OCI-LY1 (cell line): Measurements from ENCODE around the gene FAM131C.

Experiments used
- H2AFZ ChIP-seq: fragments of 200-600 bp; sonication (generic), shearing (Covaris generic); 2 replicates; pipeline ENCODE4 v1.6.0; 2014; ENCODE audit warnings: antibody characterized with exemption, mild to moderate bottlenecking, low read length
- H3F3A ChIP-seq: fragments of 200-600 bp; sonication (generic), shearing (Covaris generic); 2 replicates; pipeline ENCODE4 v1.6.0; 2014; ENCODE audit warnings: mild to moderate bottlenecking, antibody characterized with exemption, low read length, moderate library complexity; ENCODE audit not compliant: insufficient read depth
- H3K27ac ChIP-seq: fragments of 200-600 bp; sonication (generic); 2 replicates; pipeline ENCODE4 v1.5.1; 2014; ENCODE audit warnings: low read length, mixed run types, mild to moderate bottlenecking, low read depth; ENCODE audit not compliant: poor library complexity, severe bottlenecking
- H3K27me3 ChIP-seq: fragments of 200-600 bp; sonication (generic); 2 replicates; pipeline ENCODE4 v1.6.0; 2014; ENCODE audit warnings: antibody characterized with exemption, mild to moderate bottlenecking, low read length, moderate library complexity; ENCODE audit not compliant: insufficient read depth
- H3K36me3 ChIP-seq: fragments of 200-600 bp; sonication (generic); 2 replicates; pipeline ENCODE4 v1.6.1; 2014; ENCODE audit warnings: mild to moderate bottlenecking, antibody characterized with exemption, low read length, moderate library complexity, mixed read lengths; ENCODE audit not compliant: insufficient read depth
- H3K4me1 ChIP-seq: fragments of 200-600 bp; sonication (generic); 2 replicates; pipeline ENCODE4 v1.5.1; 2014; ENCODE audit warnings: mild to moderate bottlenecking, low read length, moderate library complexity; ENCODE audit not compliant: insufficient read depth, severe bottlenecking
- H3K4me2 ChIP-seq: fragments of 200-600 bp; sonication (generic), shearing (Covaris generic); 2 replicates; pipeline ENCODE4 v1.6.1; 2014; ENCODE audit warnings: low read length
- H3K4me3 ChIP-seq: fragments of 200-600 bp; sonication (generic); 2 replicates; pipeline ENCODE4 v1.5.1; 2014; ENCODE audit warnings: low read length, low read depth, mild to moderate bottlenecking, mixed read lengths; ENCODE audit not compliant: poor library complexity, severe bottlenecking
- H3K79me2 ChIP-seq: fragments of 200-600 bp; shearing (Covaris generic); 2 replicates; pipeline ENCODE4 v1.6.1; 2016; ENCODE audit warnings: mixed run types, low read length, mixed read lengths; ENCODE audit not compliant: insufficient read depth
- H3K9ac ChIP-seq: fragments of 200-600 bp; sonication (generic), shearing (Covaris generic); 2 replicates; pipeline ENCODE4 v1.6.1; 2014; ENCODE audit warnings: mild to moderate bottlenecking, low read length, mixed read lengths
- H3K9me2 ChIP-seq: fragments of 200-600 bp; sonication (generic), shearing (Covaris generic); 2 replicates; pipeline ENCODE4 v1.6.1; 2014; ENCODE audit warnings: low read depth, mild to moderate bottlenecking, low read length, mixed read lengths
- H3K9me3 ChIP-seq: fragments of 200-600 bp; shearing (Covaris generic); 2 replicates; pipeline ENCODE4 v1.6.1; 2014; ENCODE audit warnings: low read length, mixed read lengths
- H4K20me1 ChIP-seq: fragments of 200-600 bp; sonication (generic), shearing (Covaris generic); 2 replicates; pipeline ENCODE4 v1.6.0; 2016; ENCODE audit warnings: mild to moderate bottlenecking, low read length; ENCODE audit not compliant: insufficient read depth
- EZH2 ChIP-seq: fragments of 200-600 bp; sonication (generic), shearing (Covaris generic); IDR thresholded peaks from 2 replicates; pipeline ENCODE4 v1.8.0; 2017; ENCODE audit warnings: borderline replicate concordance, mixed run types, mild to moderate bottlenecking, antibody characterized with exemption, low read length, moderate library complexity, mixed read lengths
- TF ChIP-seq, protein P1 (sequence below): fragments of 200-600 bp; sonication (generic), shearing (Covaris generic); IDR thresholded peaks from 2 replicates; pipeline ENCODE4 v1.5.1; 2017; ENCODE audit warnings: mild to moderate bottlenecking, antibody characterized with exemption, low read length, moderate library complexity, mixed read lengths

The FAM131C gene

DNA sequence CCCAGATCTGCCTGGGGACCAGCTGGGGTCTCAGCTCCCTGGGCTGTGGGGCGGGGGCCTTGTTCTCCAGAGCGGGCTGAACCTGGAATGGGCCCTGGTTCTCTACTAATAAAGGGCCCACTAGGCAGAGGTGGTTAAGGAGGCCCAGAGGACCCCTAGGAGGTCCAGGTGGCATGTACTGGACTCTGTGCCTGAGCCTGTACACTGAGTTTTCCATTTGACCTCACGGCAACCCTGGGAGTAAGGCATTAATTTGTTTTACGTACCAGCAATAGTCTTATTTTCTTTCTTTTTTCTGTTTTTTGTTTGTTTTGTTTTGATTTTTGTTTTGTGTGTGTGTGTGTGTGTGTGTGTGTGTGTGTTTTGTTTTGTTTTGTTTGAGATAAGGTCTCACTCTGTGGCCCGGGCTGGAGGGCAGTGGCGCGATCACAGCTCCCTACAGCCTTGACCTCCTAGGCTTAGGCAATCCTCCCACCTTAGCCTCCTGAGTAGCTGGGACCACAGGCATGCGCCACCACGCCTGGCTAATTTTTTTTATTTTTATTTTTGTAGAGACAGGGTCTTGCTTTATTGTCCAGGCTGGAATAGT is 19.6 kb upstream of the FAM131C start:
- no peak overlapping the region for H3K4me2 ChIP-seq
- no peak overlapping the region for H3K27ac ChIP-seq

GRCh38 chr1:16092097-16092922 is 18.9 kb upstream of the FAM131C start:
- H3K36me3 ChIP-seq: no peaks in the 10 kb centered on the region
- no peak overlapping the region for H2AFZ ChIP-seq
- H4K20me1 ChIP-seq: no peaks in the 10 kb centered on the region
- no peak overlapping the region for H3K27ac ChIP-seq
- no peak overlapping the region for H3K4me3 ChIP-seq
- H3K9me2 ChIP-seq: no peaks in the 10 kb centered on the region
- no peaks in the 10 kb centered on the region for H3F3A ChIP-seq
- H3K79me2 ChIP-seq: no peaks in the 10 kb centered on the region
- TF ChIP-seq, protein P1, sequence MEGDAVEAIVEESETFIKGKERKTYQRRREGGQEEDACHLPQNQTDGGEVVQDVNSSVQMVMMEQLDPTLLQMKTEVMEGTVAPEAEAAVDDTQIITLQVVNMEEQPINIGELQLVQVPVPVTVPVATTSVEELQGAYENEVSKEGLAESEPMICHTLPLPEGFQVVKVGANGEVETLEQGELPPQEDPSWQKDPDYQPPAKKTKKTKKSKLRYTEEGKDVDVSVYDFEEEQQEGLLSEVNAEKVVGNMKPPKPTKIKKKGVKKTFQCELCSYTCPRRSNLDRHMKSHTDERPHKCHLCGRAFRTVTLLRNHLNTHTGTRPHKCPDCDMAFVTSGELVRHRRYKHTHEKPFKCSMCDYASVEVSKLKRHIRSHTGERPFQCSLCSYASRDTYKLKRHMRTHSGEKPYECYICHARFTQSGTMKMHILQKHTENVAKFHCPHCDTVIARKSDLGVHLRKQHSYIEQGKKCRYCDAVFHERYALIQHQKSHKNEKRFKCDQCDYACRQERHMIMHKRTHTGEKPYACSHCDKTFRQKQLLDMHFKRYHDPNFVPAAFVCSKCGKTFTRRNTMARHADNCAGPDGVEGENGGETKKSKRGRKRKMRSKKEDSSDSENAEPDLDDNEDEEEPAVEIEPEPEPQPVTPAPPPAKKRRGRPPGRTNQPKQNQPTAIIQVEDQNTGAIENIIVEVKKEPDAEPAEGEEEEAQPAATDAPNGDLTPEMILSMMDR: no peak
- no peak for TF ChIP-seq EZH2
- H3K9ac ChIP-seq: no peak overlapping the region
- H3K4me2 ChIP-seq: no peak overlapping the region
- H3K9me3 ChIP-seq: no peaks in the 10 kb centered on the region
- H3K4me1 ChIP-seq: no peaks in the 10 kb centered on the region
- H3K27me3 ChIP-seq: peaks cover 21% of the 10 kb centered on the region

More for the DNA sequence above, 19.6 kb upstream of the FAM131C start:
- no peaks in the 10 kb centered on the region for H4K20me1 ChIP-seq
- H3K4me1 ChIP-seq: no peaks in the 10 kb centered on the region
- peaks cover 21% of the 10 kb centered on the region for H3K27me3 ChIP-seq
- no peaks in the 10 kb centered on the region for H3F3A ChIP-seq
- no peaks in the 10 kb centered on the region for H3K36me3 ChIP-seq
- no peaks in the 10 kb centered on the region for H3K9me3 ChIP-seq
- H3K9ac ChIP-seq: no peak overlapping the region
- TF ChIP-seq, protein P1: no peak
- no peak for TF ChIP-seq EZH2
- H3K9me2 ChIP-seq: no peaks in the 10 kb centered on the region
- H3K4me3 ChIP-seq: no peak overlapping the region
- no peak overlapping the region for H2AFZ ChIP-seq
- no peaks in the 10 kb centered on the region for H3K79me2 ChIP-seq

DNA sequence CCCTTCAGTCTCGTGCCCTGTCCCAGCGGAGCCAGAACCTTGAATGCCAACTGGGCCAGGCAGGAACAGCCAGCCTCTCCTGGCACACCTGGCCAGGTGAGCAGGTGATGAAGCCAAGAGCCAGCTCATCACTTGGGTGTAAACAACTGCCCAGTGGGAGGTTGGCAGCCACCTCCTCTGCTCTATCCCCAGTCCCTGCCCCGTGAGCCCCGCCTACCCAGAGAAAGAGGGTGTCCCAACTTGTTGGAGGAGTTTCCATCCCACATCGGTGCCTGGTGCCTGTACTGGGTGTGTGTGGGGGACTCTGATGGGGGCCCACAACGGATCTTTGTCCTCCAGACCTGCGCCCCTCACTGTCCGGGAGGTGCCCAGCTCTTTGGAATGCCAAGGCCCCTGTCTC is 17.8 kb upstream of the FAM131C start:
- H3K27me3 ChIP-seq: peaks cover 17% of the 10 kb centered on the region
- no peak overlapping the region for H3K4me2 ChIP-seq
- no peaks in the 10 kb centered on the region for H3K36me3 ChIP-seq
- H3K9ac ChIP-seq: no peak overlapping the region
- no peaks in the 10 kb centered on the region for H3K9me2 ChIP-seq
- H3F3A ChIP-seq: no peaks in the 10 kb centered on the region
- no peak overlapping the region for H3K4me3 ChIP-seq
- H3K79me2 ChIP-seq: no peaks in the 10 kb centered on the region
- H4K20me1 ChIP-seq: no peaks in the 10 kb centered on the region
- no peak overlapping the region for H2AFZ ChIP-seq
- no peaks in the 10 kb centered on the region for H3K9me3 ChIP-seq
- H3K4me1 ChIP-seq: no peaks in the 10 kb centered on the region
- no peak overlapping the region for H3K27ac ChIP-seq
- no peak for TF ChIP-seq EZH2
- TF ChIP-seq, protein P1: no peak
